HG03039 (cell line): ENCODE data around the gene DPEP3.
"Not testable (repeated sequence)": the region's sequence is repeated elsewhere in the genome, so short reads cannot be mapped to it uniquely, and the experiment has no call there.

Experiments
- ATAC-seq: cut with Tn5 transposase; IDR thresholded peaks from one replicate; pipeline ENCODE4 v1.9.1; 2021; ENCODE audit warnings: mild to moderate bottlenecking, moderate library complexity; ENCODE audit not compliant: unreplicated experiment

The DPEP3 gene

DNA sequence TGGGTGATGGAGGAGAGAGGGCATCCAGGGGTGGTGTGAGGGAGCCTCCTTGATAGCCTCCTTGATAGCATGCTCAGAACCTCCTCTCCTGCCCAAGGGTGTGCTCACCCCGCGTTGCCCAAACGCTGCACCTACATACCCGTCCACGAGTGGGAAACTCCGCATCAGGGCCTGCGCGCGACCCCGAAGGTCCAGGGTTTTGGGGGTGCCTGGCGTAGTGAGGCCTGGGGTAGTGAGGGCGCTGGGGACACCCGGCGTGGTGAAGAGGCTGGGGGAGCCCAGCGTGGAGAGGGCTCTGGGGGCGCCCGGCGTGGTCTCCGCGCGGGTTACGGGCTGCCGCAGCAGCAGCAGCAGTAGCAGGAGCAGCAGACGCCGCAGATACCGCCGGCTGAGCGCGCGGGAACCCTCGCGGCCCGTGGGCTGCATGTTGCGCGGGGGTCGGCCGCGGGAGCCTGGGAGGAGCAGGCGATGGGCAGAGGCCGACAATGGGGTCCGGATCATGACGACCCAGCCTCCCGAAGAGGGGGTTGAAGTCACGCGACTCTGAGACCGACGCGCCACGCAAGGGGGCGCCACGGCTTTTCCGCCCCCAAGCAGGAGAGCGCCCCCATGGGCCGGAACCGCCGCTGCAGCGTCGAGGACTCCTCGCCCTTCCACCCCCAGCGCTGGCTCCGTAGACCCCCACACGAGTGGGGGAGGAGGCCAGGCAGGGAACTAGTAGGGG, at the start of gene DPEP3:
Gene DPEP3 (minus strand): TSS at position 545 of the 724 bp plus-strand sequence. CDS start 119 bp downstream, at position 426.
- no peak for ATAC-seq

GRCh38 chr16:68028996-68029395, 48.7 kb upstream of the DPEP3 start:
- no peak for ATAC-seq

DNA sequence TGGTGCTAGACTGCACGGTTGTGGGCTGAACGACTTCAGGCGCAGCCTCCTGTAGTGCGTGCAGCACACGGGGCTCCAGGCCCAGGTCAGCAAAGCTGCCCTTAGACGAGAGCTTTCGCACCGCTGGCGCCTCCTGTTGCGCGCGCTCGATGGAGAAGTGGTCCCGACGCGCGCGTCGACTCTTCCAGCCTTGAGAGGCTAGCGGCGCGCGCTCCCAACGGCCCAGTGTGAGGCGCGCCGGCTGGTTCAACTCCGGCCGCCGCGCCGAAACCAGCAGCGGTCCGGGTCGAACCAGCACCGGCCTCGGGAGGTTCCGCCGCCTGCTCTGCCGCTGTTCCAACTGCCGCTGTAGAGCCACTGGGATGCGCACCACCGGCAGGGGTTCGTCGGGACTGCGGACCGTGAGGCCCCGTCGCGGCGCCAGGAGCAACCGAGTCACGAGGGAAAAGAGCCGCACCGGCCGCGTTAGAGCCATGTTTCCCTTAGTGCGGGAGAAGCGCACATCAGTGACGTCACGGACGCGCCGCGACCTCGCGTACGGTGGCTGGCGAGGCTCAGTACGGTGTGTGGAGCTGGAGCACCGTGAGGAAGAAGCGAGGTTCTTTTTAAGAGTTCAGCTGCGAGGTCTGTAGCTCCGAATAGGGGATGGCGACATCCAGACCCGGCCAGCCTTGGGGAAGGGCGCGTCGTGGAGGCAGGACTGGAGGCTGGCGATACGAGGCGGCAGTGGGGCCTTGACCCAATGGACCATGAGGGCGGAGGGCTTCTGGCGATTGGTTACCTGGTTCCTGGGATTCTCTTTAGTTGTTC, 42.6 kb upstream of the DPEP3 start, which contains the start of the genes DDX28 and DUS2:
Gene DDX28 (minus strand): TSS at position 505 of the 810 bp plus-strand sequence. CDS start 30 bp downstream, at position 475.
Gene DUS2 (plus strand): TSS at position 557 of the 810 bp plus-strand sequence. CDS start 14,740 bp downstream, outside the sequence.
- peak; percentile 57 for ATAC-seq

DNA sequence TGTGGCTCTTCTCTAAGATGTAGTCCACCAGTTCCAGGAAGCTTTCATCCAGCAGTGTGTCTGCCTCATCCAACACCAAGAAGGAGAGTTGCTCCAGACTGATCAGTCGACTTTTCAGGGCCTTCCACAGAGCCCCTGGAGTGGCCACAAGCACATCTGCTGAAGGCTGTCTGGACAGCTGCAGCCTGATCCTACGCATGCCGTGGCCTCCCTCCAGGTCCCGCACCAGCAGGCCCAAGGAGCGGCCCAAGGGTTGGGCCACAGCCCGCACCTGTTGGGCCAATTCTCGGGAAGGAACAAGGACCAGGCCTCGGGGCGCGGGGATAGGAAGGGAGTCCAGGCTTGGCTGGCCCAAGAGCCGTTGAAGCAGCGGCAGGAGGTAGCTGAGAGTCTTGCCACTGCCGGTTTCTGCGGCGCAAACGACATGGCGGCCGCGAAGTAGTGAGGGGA, 42.0 kb upstream of the DPEP3 start:
- peak; percentile 18 for ATAC-seq

DNA sequence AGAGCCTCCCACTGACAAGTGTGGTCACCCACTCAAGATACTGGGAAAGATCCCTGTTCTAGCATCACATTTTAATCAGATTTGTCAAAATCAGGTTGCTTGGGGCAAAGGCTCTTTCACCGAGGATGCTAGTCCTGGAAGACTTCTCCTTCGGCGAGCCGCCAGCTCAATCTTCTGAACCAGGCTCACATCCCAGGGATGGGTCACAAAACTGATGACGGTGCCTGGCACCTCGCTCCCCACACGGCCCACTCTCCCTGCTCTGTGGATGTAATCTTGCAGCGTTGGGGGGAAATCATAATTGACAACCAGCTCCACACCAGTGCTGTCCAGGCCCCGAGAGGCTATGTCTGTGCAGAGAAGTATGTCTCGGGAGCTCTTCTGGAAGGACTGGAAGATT, 41.2 kb upstream of the DPEP3 start:
- no peak for ATAC-seq

DNA sequence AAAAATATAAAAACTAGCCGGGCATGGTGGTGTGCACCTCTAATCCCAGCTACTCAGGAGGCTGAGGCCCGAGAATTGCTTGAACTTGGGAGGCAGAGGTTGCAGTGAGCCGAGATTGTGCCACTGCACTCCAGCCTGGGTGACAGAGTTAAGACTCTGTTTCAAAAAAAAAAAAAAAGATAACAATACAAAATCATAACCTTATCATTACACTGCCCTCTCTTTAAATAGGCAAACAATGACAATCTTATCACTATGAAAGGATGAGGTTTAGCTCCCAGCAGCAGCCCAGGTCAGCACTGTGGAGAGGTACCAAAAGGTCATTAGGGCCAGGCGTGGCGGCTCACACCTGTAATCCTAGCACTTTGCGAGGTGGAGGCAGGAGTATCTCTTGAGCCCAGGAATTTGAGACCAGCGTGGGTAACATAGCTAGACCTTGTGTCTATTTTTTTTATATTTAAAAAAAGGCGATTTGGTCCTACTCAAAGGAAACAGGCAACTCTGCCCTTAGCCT, 38.9 kb upstream of the DPEP3 start:
- ATAC-seq = no peak

DNA sequence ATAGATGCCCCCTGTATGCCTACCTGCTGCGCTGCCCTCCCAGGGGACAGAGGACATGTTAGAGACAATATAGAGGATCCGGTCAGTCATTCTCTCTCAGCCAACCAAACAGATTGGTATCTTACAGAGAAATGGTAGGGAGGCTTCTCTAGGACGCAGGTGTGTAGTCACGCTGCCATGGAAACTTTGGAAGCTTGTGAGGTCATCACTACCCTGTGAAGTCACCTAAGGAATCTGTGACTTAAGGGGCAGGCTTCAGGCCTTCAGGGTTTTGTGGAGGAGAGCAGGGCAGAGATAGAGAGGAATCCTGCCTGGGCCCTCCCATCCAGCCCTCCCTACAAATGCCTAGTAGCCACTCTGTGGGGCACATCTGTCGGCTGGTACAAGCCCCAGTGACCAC, 35.4 kb upstream of the DPEP3 start, which contains the start of gene DPEP2NB:
Gene DPEP2NB (minus strand): TSS at position 231 of the 400 bp plus-strand sequence. CDS start 141 bp downstream, at position 90.
- no peak for ATAC-seq

DNA sequence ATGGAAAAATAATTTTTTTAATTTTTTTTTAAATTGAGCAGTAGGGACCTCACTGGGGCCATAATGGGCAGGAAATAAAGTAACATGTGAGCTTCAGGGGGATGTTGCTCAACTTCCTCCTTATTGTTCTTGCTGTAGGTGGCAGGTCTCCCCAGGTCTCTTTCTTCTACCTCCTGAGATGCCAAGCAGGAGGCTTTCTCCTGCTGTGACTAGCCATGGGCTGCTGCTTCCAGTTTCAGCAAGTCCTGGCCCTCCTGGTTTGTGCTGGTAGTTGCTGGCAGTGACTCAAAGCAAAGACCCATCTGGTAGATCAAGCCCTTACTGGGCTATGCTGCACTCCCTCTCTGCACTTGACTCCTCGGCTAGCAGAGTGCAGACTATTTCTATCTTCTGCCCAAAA, 33.1 kb upstream of the DPEP3 start:
- ATAC-seq = no peak

GRCh38 chr16:68009872-68010271, 29.6 kb upstream of the DPEP3 start:
- ATAC-seq = not testable (repeated sequence)

GRCh38 chr16:68009157-68009735, 28.9 kb upstream of the DPEP3 start:
- no peak for ATAC-seq

- ATAC-seq = no peak
Measured at GRCh38 chr16:68005786-68006286, 25.5 kb upstream of the DPEP3 start.

DNA sequence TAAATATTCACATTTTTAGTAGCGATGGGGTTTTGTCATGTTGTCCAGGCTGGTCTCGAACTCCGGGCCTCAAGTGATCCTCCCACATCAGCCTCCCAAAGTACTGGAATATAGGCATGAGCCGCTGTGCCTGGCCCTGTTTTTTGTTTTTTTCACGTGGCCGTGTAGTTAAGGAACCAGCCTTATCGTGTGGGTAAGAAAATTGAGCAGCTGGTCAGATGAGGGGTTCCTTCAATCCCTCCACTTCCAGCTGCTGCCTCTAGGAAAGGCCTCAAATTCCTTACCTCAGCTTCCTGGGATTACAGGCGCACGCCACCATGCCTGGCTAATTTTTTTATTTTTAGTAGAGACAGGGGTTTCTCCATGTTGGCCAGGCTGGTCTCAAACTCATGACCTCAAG, 24.9 kb upstream of the DPEP3 start:
- no peak for ATAC-seq

DNA sequence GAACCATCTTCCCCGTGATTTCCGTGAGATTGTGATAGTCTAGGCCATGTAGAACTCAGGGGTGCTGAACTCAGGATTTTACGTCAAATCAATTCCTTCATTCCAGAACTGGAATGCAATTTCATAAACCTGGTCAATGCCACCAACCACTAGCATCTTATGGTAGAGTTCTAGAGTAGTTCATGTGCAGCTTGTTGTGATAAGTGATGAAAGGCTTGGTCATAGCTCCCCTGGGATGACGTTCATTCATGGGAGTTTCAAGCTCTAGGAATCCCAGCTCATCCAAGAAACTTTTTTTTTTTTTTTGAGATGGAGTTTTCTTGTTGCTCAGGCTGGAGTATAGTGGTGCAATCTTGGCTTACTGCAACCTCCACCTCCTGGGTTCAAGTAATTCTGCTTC, 22.7 kb upstream of the DPEP3 start:
- ATAC-seq = no peak

- no peak for ATAC-seq
Measured at GRCh38 chr16:68000450-68000849, 20.2 kb upstream of the DPEP3 start.

GRCh38 chr16:67999985-68000384, 19.7 kb upstream of the DPEP3 start:
- no peak for ATAC-seq

DNA sequence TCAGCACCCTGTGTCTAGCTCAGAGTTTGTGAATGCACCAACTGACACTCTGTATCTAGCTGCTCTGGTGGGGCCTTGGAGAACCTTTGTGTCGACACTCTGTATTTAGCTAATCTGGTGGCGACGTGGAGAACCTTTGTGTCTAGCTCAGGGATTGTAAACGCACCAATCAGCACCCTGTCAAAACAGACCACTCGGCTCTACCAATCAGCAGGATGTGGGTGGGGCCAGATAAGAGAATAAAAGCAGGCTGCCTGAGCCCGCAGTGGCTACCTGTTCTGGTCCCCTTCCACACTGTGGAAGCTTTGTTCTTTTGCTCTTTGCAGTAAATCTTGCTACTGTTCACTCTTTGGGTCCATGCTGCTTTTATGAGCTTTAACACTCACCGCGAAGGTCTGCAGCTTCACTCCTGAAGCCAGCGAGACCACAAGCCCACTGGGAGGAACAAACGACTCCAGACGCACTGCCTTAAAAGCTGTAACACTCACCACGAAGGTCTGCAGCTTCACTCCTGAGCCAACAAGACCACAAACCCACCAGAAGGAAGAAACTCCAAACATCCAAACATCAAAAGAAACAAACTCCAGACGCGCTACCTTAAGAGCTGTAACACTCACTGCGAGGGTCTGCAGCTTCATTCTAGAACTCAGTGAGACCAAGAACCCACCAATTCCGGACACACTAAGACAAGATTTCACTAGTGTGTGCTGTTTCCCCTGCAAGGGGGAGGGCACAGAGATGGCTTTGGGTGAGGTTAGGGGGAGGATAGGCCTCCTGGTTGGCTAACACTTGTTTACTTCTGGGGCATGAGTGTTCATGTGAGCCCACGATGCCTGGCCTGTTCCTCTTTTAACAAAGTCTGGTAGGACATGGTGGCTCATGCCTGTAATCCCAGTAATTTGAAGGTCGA, 18.7 kb upstream of the DPEP3 start, which contains the start of gene DPEP2:
Gene DPEP2 (minus strand): TSS at position 706 of the 910 bp plus-strand sequence. CDS start 6,272 bp downstream, outside the sequence.
- not testable (repeated sequence) for ATAC-seq

DNA sequence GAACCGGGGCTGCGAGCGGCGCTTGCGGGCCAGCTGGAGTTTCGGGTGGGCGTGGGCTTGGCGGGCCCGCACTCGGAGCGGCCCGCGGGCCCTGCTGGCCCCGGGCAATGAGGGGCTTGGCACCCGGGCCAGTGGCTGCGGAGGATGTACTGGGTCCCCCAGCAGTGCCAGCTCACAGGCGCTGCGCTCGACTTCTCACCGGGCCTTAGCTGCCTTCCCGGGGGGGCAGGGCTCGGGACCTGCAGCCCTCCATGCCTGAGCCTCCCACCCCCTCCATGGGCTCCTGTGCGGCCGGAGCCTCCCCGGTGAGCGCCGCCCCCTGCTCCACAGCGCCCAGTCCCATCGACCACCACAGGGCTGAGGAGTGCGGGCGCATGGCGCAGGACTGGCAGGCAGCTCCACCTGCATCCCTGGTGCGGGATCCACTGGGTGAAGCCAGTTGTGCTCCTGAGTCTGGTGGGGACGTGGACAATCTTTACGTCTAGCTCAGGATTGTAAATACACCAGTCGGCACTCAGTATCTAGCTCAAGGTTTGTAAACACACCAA, 18.0 kb upstream of the DPEP3 start:
- ATAC-seq = not testable (repeated sequence)

- ATAC-seq = no peak
Measured at GRCh38 chr16:67996666-67997065, 16.4 kb upstream of the DPEP3 start.

- ATAC-seq = no peak
Measured at GRCh38 chr16:67995423-67995822, 15.1 kb upstream of the DPEP3 start.
